OCI-LY7 (cell line): Measurements from ENCODE around the gene LACRT.
A peak's percentile ranks its signal among the peaks of the same experiment; 100 is the strongest.

Source experiments
- CTCF ChIP-seq: fragments of 200-600 bp; sonication (generic); conservative IDR thresholded peaks from 2 replicates; pipeline ENCODE4 v1.5.1; 2014; ENCODE audit warnings: mild to moderate bottlenecking, antibody characterized with exemption, low read length, moderate library complexity, mixed read lengths
- EZH2phosphoT487 ChIP-seq: fragments of 200-600 bp; sonication (generic); IDR thresholded peaks from 2 replicates; pipeline ENCODE4 v1.6.1; 2018; ENCODE audit warnings: low read depth, borderline replicate concordance, mild to moderate bottlenecking, mixed run types, antibody characterized with exemption, low read length, moderate library complexity, mixed read lengths

GRCh38 chr12:54601841-54602240 lies 32.9 kb downstream of the LACRT start:
- TF ChIP-seq CTCF (0 out of 2 replicates have a peak, but pooled peaks have one; percentile 13), EZH2phosphoT487 (no peak)
